ENCODE results near the gene UNC5CL. TPM values are rescaled to one million over a fixed set of nuclear protein-coding genes. Genes with fewer than 3 reads are reported as not detected.

The UNC5CL gene
- total RNA-seq, 1 donor from 2014 or later: 9.6 TPM

DNA sequence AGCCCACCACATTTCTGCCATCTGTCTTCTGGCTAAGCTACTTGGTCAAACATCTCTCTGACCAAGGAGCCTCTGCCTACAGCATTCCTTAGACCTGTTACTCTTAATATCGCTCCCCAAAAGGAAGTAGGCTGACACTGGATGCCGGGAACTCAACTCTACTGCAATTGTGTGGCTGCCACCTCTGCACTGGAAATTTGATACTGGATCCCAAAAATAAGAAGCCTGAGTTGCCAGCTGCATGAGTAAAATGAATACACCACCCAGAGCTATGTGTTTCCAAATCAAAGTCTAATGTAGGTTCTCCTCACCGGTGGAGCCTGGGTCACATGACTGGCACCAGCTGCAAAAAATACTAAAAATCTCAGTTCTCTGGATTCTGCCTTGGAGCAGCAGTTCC is 36.9 kb downstream of the UNC5CL start:
- no peak for DNase-seq (ENCODE audit: low read depth)

GRCh38 chr6:41000248-41000647 is 38.8 kb downstream of the UNC5CL start:
- no peak for DNase-seq (ENCODE audit: low read depth)

- DNase-seq (ENCODE audit: low read depth): peak; percentile 57
Measured at GRCh38 chr6:40999569-40999968, 39.5 kb downstream of the UNC5CL start.

DNA sequence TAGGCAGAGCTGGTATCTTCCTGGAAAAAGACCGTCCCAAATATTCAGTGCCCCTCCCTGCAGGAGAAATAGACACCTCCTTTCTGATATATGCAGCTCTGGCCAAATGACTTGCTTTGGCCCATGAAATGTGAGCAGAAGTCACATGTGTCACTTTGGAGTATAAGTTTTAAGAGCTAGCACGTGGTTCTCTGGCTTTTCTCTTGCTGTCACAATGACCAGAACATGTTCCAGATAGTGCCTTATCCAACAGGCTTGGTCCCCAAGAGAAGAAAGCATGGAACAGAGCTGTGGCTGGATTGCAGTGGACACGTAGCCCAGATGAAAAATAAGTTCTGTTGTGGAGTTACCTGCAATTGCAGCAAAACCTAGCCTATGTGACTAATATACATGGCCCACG is 40.4 kb downstream of the UNC5CL start:
- DNase-seq (ENCODE audit: low read depth): no peak

GRCh38 chr6:40997234-40997957 is 41.6 kb downstream of the UNC5CL start:
- peak; percentile 94 for DNase-seq (ENCODE audit: low read depth)

GRCh38 chr6:40996591-40997233 is 42.3 kb downstream of the UNC5CL start:
- DNase-seq (ENCODE audit: low read depth): peak; percentile 36

DNA sequence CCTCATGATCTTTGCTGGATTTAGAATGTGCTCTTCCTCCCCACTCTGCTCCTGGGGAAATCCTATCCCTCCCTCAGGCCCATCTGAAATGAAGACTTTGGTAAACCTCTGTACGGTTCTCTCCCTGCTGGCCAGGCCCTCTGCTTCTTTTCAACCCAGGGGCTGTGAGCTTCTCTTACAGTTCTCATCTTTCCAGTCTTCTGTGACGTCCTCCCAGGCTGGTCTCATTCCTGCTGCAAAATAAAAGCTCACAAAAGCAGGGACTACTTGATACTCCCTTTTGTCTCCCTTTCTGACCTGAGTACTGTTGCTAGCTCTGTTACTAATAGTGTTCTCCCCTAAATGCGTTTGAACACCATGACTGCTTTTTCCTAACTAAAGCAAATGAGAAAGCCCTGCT is 46.3 kb downstream of the UNC5CL start:
- no peak for DNase-seq (ENCODE audit: low read depth)

DNA sequence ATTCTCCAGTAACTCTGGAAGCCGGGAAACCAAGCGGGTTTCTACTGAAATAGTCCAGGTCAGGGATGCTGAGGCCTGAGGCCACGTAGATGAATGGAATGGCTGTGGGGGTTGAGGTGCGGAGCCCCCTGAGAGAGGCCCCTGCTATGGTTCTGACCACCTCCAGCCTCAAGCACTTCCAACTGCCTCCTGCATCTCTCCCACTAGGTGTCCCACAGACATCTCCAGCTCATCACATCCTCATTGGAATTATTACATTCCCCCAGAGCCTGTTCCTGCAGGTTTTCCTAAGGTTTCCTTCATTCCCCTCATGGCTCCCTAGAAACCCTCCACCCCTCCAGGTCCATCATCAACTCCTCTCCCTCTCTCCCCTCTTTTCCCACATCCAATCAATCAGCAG is 48.7 kb downstream of the UNC5CL start:
- no peak for DNase-seq (ENCODE audit: low read depth)

GRCh38 chr6:40989204-40990169 is 49.5 kb downstream of the UNC5CL start:
- no peak for DNase-seq (ENCODE audit: low read depth)

DNA sequence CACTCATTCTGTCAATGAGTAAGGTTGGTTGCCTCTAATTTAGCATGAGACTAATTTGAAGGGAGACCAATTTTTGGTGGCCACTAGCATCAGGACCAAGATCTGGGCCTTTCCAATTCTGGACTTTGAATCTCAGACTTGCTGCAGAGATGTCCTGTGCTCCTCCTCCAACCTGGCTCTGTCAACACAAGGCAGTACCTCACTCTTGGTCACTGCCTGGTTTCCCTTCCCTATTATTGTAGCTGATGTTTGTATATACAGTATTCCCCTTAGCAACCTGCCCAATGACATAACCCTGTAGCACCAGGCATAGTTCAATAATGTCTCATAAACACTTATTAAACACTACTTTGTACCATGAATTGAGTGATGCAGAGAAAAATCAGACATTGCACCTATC is 50.4 kb downstream of the UNC5CL start:
- peak; percentile 38 for DNase-seq (ENCODE audit: low read depth)

DNA sequence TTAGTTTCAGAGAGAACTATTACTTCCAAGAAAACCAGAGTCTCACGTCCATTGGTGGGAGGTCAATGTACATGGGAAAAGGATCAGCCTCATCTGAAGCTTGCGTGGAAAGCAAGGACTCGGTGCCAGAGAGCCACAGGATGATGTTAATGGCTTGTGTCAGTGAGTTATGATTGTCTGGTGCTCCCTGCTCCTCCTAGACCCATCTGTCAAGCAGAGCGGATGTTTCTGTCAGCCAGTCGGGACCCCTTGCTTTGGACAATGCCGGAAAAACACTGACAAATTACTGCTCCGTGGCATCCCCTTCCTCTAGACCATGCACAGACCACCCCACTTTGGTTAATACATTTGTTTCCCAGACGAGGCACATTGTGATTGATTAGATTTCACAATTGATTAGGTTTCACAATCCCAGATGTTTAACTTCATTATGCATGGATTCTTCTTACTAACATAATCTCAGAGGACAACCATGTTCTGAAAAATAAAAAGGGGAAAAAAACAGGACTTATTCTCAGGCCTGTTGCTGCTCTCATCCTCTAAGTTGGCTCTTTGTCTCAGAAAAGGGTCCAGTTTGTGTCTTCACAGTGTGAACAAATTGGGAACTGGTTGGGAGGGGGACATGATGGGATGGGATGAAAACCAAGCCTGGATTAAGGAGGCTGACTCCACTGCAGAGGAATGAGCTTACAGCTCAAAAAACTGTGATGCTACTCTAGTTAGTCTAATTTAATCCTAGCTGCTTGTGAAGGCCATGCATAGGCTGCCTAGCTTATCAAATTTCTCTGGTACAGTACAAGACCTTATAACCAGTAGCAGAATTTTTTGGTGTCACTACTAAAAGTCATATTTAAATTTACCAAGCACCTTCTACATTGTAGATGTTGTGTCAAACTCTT is 51.9 kb downstream of the UNC5CL start:
- DNase-seq (ENCODE audit: low read depth): no peak

DNA sequence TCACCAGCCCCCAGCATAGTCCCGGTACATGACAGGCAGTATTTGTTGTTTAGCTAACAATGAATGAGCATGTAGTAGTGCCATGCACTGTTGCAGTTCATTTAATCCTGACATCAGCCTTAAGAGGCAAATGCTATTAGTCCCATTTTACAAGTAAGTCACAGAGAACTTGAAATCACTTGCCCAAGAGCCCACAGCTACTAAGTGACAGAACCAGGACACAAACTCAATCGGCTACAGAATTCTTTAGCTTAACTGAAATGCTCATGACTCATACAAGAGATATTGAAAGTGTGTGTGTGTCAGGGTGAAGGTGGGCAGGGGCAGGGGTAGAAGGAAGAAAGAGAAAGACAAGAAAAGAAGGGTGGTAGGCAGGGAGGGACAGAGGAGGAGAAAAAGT is 52.7 kb downstream of the UNC5CL start:
- peak; percentile 54 for DNase-seq (ENCODE audit: low read depth)

DNA sequence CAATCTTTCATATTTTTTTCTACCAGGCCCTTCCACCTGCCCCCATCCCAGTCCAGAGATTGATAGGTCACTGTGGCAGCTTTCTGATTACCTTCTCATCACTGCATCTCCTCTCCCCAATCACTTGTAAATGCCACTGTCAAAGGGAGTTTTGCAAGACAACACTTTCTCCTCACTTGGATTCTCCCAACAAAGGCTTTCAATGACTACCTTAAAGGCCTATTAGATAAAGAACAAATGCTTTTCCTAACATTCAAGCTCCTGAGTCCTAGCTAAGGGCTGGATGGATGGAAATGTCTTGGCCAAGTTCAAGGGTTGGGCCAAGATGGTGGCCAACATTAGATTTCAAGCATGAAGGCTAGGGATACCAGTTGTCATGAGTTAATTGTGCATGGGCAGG is 55.3 kb downstream of the UNC5CL start:
- DNase-seq (ENCODE audit: low read depth): no peak

GRCh38 chr6:40982917-40983316 is 56.1 kb downstream of the UNC5CL start:
- DNase-seq (ENCODE audit: low read depth): no peak

DNA sequence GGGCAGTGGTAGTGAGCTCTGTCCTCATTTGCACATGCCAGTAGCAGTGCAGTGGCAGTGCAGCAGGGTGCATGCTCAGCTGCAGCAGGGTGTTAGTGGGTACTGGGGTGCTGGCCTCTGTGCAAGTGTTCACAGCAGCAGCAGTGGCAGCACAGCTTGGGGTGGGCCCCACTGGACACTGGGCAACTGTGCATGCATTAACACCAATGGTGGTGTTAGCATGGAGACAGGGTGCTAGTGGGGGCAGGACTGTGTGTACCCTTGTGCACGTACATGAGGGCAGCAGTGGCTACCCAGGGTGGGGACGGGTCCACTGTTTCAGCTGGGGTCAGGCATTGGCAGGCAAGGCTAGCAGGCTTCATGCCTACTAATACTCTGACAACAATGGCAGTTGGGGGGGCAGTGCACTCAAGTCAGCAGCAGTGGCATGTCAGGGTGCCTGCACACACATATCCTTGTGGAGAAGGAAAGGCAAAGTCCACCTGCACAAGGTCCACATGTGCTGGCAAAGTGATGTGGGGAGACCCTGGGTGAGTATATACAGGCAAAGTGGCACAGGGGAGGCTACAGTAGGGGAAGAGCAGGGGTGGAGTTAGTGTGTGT is 60.2 kb downstream of the UNC5CL start:
- DNase-seq (ENCODE audit: low read depth): no peak

GRCh38 chr6:40977695-40978094 is 61.3 kb downstream of the UNC5CL start:
- no peak for DNase-seq (ENCODE audit: low read depth)

DNA sequence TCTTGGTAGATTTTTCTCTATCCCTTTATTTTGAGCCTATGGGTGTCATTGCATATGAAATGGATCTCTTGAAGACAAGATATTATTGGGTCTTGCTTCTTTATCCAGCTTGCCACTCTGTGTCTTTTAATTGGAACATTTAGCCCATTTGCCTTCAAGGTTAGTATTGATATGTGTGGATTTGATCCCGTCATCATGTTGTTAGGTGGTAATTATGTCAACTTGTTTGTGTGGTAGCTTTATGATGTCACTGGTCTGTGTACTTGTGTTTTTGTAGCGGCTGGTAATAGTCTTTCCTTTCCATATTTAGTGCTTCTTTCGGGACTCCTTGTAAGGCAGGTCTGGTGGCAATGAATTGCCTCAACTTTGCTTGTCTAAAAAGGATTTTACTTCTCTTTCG is 61.9 kb downstream of the UNC5CL start:
- no peak for DNase-seq (ENCODE audit: low read depth)

All from renal cortical epithelial cell (primary cell).